HG02588 (cell line): Measurements from ENCODE around the gene CP.
"Not testable (repeated sequence)": the region's sequence is repeated elsewhere in the genome, so short reads cannot be mapped to it uniquely, and the experiment has no call there.

ENCODE experiments used
- ATAC-seq: cut with Tn5 transposase; IDR thresholded peaks from one replicate; pipeline ENCODE4 v1.9.1; 2021; ENCODE audit warnings: mild to moderate bottlenecking, moderate library complexity; ENCODE audit not compliant: unreplicated experiment

CP gene

DNA sequence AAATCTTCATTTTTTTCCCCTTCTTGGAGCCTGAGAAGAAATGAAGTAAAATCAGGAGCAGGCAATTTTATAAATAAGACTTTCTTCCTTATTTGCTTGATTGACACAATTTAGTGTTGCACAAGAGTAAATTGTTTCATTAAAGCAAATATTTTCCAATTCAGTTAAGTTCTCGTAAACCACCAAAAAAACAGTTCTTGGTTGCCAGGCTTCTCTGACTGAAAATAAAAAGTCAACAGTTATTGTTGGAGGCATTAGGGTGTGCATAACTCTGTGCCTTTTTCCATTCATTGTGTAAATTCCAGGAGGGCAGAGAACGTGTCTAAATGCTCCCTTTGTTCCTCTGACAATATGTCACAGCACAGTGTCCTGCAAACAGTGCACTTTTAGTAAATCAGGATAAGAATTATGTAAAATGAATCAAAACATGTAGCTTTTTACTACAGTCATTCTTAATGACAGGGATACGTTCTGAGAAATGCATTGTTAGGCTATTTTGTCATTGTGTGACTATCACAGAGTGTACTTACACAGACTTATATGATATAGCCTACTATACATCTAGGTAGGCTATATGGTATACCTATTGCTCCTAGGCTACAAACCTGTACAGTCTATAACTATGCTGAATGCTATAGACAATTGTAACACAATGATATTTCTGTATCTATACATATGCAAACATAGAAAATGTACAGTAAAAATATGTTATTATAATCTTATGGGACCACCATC is at the start of gene CP:
CP (minus strand) TSS at position 47 of the 735 bp plus-strand sequence; CDS start at position 10, 37 bp downstream.
- ATAC-seq = no peak

DNA sequence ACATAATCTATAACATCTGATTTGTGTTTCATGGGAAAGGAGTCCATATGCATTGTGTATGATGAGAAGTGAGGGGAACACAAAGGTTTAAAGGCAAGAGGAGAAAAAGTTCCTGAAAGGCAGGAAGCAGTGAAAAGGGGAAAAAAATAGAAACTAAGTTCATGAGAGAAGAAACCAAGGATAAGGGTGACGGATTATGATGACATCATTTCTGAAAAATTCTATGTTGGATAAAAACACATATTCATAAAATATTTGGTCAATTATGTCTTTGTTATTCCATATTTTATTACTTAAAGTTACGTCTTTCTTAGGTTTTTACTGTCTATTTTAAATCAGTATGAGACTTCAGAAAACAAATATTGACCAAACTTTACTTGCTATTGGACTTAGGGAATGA is 48.6 kb upstream of the CP start:
- ATAC-seq = no peak

DNA sequence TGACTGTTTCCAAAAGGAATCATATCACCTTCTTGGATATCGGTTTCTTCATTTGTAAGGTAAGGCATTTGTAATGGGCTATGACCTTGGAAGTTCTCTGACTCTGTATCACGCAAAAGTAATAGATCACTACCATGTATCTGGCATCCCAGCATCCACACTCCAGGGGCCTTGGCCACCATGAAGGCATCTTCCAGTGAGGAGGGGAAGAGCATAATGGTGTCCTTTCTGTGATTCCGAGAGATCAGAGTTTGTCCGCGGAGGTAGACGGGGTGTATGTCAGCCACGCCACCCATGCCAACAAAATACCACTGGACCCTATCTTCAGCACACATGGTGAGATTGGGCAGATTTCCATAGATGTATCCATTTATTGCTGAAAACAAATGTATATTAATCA is 48.1 kb upstream of the CP start:
- no peak for ATAC-seq

DNA sequence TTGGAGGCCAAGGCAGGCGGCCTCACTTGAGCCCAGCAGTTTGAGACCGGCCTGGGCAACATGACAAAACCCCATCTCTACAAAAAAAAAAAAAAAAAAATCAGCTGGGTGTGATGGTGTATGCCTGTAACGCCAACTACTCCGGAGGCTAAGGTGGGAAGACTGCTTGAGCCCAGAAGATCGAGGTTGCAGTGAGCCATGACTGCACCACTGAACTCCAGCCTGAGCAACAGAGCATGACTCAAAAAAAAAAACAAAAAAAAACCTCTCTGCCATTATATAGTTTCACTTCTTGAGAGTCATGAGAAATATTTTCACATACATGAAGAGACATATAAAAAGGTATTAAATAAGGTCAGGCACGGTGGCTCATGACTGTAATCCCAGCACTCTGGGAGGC is 45.9 kb upstream of the CP start:
- ATAC-seq = no peak

DNA sequence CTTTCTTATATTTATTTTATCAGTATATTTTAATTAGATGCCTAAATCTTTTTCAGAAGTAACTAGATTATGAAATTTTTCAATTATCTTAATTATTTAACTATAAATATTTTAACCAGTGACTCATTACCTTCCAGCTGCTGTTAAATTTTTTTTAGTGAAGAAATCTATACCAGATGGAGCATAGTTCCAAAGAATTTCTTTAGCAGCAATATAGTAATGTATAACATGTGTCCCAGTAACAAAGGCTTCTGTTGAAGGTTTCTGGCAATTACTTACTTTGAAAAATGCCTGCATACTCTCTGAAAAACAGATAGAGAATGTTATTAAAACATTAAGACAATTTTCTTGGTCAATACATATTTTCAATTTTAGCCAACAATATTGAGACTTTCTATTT is 45.1 kb upstream of the CP start:
- ATAC-seq = no peak

DNA sequence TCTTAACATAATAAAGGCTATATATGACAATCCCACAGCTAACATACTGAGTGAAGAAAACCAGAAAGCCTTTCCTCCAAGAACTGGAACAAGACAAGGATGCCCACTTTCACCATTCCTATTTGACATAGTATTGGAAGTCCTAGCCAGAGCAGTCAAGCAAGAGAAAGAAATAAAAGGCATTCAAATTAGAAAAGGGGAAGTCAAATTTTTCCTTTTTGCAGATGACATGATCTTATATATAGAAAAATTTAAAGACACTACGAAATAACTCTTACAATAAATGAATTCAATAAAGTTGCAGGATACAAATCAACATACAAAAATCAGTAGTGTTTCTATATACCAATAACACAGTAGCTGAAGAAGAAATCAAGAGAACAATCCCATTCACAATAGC is 42.2 kb upstream of the CP start:
- ATAC-seq = no peak

DNA sequence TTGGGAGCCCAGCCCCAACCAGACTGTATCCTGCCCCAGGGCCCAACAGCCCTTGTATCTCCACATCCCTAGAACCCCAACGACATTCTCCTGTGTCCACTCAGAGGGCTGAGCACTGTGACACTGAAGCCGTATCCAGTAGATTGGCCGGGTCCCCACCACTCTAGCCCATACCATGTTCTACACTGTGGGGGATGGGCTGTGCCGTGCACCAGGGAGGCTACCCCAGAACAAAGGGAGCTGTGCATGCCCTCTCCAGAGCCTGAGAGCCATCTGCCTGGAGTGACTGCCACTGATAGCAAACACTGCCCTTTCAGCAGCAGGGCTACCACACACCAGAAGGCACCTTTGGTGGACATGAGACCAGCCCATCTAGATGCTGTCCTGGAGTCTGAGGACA is 37.1 kb upstream of the CP start:
- no peak for ATAC-seq

DNA sequence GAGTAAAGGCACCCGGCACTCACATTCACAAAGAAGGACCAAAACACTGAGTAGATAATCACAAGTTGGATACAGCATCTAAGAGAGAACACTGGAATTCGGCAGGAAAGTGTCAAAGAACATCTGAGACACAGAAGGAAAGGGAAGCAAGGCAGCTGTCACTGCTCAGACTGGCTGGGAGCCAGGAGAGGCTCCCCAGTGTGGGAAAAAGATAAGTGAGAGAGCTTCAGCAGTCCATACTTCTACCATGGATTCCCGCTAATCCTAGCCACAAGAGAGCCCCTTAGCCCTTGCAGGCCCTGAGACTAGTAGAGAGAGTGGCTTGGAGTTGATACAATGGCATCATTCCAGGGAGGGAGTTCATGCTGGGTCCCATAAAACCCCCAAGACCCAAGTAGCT is 36.7 kb upstream of the CP start:
- ATAC-seq = no peak

DNA sequence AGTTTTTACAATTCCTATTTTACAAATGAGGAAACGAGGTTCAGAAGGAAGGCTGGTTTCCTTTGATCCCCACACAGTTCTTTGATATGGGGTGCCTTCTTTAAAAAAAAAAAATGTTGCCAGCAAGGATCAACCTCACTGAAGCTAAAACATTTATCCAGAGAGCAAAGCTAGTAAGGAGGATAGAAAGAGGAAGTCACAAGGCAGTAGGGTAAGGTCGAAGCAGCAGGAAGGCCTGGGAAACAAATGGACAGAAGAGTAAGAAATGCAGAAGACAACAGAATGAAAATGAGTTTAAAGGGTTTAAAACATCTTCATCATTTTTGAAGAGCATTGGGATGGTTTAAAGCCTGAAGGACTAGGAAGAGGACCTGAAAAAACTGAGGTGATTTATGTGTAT is 30.6 kb upstream of the CP start:
- ATAC-seq = no peak

DNA sequence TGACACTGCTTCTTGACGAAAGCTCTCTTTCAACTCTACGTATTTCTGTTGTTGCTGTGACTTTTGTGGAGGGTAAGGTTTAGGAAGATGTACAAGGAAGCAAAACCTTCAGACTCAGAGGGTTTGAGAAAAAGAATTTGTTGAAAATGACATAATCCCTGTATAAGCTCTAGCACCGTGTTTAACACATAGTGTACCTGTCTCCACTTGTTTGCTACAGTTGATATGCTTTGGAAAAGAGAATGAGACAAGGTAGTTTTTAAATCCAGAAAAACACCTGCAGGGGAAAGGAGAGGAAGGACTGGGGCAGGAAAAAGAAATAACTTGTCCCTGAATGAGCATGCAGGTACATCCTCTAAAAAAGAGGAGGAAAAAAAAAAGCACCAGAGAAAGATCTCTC is 29.6 kb upstream of the CP start:
- ATAC-seq = no peak

DNA sequence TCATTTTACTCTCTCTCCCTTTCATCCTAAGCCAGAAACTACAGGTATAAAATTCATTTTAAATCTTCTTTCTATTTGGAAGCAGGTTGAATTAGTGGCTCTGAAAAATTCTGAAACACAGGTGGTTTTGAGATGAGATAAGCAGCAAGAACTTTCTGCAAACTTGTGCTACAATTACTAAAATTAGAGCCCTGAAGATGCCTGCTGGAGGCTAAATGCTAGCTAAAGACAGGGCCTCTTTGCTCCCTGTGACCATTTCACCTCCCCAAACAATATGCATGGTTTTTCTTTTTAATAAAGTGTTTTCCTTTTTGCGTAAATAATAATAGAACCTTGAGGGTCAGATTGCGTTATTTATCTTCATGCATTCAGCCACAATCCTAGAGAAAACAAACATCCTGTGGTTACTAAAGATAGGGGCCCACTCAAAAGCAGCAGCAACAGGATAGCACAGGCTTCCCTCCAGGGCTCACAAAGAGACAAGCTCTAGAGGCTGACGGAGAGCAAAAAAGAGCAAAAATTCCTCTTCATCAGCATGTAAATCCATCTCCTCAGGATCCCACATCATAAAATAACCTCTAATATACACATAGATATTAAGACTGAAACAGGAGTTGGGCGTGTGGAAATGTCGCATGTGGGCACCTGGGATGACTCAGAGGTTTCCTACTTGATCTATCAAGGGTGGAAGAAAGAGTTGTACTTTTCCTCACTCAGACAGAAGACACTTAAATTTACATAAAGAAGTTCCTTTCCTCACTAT is 26.5 kb upstream of the CP start:
- ATAC-seq = peak; percentile 50

DNA sequence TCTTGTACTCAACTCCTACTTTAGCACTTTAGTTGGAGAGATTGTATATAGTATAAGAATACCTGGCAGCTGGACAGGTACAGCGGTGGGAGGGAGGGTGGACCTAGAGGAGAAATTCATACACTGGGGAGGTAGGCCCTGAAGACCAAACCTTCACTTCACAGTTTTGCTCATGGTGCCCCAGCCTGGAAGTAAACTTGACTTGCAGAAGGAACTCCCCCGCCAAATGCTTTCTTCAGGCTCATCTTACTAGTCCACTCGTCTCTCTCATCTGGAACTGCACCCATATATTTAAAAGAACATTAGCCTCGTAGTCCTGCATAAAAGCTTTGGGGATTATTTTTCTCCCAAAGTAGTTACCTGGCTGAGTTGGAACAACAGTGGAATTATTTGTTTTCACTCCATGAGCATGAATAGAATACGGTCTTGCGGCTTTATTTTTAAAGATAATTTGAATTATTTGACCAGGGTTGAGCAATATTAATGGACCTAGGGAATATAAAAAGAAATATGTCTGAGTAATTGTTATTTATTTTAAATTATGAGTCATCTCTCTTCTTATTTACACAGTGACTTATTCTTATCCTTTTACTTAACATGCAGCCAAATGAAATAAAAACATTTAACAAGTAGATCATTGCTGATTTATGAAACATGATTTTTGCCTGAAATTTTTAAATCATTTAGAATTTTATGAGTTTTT is 25.5 kb upstream of the CP start:
- ATAC-seq = no peak

DNA sequence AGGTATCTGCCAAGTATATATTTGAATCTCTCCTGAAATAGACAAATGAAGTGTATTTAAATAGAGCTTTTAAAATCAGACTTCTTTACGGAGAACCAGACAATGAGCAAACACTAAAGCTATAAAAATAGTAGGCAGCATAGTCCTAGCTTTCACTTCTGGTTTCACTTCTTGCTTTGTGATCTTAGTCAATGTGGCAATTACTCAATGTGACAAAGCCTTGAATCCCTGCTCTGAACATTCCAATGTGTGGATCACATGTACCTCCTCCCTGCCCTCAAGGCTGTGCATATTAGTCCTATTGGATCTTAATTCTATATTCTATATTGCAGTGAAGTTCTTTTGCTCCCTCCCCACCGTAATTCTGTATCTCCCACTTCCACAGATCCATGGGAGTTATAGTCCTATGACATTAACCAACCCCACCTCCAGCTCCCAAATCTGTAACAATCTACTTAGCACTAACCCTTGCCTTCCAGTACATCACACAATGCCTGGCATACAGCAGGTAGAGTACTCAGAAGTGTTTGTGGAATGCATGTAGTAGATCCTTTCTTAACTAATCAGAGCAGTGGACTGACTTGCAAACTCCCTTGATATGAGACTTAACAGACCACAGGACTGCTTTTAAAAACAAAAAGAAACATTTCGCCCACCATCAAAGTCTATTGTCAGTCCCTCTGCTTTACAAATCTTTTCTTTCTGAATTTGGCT is 24.3 kb upstream of the CP start:
- peak; percentile 77 for ATAC-seq

DNA sequence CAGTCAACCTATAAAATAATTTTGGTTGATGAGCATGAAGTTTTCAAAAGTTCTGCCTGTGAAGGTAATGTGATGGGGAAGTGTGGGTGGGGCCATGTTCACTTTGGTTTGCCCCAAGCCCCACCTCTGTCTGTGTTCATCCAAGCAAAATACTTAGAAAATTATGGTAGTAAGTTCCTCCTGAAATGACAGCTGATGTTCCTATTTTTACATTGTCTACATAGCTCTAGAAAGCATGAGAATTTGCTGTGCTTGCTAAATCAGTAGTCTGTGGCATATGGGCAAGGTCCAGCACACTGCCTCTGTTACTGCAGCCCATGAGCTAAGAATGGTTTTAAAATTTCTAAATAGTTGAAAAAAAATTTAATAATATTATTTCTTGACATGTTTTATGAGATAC is 21.9 kb upstream of the CP start:
- no peak for ATAC-seq

DNA sequence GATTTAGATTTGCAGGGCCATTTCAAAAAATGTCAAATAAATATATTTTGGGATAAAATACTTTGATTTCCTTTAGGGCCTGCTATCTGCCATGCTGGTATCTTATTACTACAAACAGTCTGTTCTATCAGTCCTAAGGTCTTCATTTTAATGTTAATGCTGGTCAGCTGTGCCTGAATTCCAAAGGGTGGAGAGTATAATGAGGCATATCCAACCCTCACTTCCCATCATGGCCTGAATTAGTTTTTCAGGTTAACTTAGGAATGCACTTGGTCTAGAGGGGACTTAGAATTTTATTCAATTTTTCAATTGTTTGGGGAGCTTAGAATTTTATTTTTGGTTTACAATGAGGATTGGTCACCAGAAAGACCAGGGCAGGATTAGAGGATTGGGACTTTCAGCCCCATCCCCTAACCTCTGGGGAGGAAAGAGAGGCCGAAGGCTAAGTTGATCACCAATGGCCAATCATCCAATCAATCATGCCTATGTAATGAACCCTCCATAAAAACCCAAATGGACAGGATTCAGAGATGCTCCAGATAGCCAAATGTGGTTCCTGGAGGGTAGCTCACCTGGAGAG is 17.8 kb upstream of the CP start:
- ATAC-seq = no peak

DNA sequence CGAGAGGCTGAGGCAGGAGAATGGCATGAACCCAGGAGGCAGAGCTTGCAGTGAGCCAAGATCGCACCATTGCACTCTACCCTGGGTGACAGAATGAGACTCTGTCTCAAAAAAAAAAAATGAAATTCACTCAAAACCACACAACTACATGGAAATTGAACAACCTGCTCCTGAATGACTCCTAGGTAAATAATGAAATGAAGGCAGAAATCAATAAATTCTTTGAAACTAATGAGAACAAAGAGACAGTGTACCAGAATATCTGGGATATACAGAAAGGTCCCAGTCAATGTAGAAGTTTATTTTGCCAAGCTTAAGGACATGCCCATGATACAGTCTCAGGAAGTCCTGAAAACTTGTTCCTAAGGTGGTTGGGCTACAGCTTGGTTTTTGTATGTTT is 16.6 kb upstream of the CP start:
- not testable (repeated sequence) for ATAC-seq

DNA sequence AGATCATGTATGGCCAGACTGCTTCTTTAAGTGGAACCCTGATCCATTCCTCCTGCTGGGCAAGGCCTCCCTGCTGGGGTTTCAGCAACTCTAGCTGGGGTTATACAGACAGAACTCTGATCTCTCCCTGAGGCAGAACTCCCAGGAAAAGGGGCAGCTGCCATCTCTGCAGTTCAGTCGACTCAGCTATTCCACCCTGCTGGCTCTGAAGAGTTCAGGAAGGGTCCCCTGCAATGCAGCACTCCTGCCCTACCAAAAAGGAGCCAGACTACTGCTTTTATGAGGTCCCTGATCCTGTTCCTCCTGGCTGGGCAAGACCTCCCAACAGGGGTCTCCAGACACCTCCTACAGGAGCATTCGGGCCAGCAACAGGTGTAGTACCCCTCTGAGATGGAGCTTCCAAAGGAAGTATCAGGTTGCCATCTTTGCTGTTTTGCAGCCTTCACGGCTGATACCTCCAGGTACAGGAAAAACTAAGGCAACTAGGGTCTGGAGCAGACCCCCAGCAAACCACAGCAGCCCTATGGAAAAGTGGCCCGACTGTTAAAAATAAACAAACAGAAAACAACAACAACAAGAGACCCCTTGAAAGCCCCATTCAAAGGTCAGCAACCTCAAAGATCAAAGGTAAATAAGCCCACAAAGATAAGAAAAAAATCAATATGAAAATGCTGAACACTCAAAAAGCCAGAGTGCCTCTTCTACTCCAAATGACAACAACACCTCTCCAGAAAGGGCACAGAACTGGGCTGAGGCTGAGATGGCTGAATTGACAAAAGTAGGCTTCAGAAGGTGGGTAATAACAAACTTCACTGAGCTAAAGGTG is 14.2 kb upstream of the CP start:
- no peak for ATAC-seq

DNA sequence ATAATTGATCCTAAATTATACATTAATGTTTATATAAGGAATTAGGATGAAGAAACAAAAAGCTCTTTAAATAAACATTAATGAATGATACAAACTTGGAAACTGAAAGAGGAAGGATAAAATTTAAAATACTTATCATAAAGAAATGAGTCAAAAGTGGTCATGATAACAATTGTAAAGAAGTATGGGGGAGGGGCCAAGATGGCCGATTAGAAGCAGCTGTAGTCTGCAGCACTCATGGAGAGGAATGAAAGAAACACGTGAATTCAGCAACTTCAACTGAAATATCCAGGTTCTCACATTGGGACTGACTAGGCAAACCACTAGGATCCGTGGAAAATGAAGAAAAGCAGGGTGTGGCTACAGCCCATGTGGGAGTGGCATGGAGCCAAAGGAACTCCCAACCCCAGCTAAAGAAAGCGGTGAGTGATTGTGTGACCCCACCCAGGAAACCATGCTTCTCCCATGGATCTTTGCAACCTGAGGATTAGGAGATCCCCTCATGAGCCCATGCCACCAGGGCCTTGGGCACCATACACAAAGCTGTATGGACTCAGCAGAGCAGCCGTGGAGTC is 13.1 kb upstream of the CP start:
- no peak for ATAC-seq

DNA sequence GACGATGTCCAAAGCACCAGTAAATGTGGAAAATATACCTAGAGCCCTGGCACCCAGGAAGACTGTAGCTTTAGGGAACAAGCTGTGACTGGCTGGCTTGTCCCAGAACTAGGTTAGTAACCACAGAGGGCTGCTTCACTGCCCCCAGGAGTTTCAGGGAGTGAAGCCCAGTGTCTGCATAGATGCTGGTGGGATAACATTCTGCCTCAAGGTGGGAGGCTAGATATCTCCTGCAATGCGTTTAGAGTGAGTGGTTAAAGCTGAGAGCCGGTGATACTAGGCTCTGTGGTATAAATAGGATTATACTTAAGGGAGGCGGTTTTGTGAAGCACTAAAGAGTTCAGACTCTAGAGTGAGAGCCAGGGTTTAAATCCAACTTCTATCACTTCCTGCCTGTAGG is 11.7 kb upstream of the CP start:
- ATAC-seq = no peak

DNA sequence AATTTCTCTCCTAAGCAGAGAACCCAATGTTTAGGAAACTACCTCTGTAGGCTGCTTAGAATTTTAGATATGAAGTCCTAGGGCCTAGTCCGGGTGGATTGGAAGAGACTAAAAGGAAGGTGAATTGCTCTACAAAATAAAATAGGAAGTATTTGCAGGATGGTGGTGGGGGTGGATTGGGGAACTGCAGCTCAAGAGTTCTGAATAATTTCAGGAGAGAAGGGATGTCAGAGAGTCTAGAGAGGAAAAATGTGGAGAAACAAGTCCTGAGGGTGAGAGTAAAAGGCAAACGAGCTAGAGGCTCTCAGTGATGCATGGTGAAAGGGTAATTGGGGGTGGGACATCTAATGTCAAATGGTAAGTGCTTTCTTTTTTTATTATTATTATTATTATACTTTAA is 10.2 kb upstream of the CP start:
- no peak for ATAC-seq
